Measurements from ENCODE around the gene WDR72.
"Not testable (repeated sequence)": the region's sequence is repeated elsewhere in the genome, so short reads cannot be mapped to it uniquely, and the experiment has no call there.

Gene WDR72

GRCh38 chr15:53589520-53590057 lies 169.9 kb downstream of the WDR72 start:
- DNase-seq (ENCODE audit: low spot score), result no peak

DNA sequence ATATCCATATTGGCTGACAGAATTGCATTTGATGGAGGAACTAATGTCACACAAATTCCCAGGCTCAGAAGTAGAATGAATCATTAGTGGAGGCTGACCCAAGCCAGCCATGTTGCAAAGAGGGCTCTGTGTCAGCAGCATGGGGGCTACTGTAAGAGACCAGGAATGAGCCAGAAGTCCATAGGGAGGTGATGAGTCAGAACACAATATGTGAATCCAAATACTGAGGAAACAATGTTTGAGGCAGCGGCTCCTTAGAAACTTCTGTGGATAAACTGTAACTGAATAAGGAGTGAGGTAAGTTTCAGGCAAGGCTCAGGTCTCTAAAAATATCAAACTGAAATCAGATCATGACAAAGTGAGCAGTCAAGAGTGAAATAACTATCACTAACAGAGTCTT lies 170.7 kb downstream of the WDR72 start:
- DNase-seq (ENCODE audit: low spot score), result no peak

- DNase-seq (ENCODE audit: low spot score), result no peak
These were observed 172.7 kb downstream of the WDR72 start for GRCh38 chr15:53586799-53587198.

- no peak for DNase-seq (ENCODE audit: low spot score)
These were observed 177.9 kb downstream of the WDR72 start for GRCh38 chr15:53581513-53581912.

- DNase-seq (ENCODE audit: low spot score), result no peak
These were observed 179.1 kb downstream of the WDR72 start for GRCh38 chr15:53580366-53580765.

GRCh38 chr15:53576841-53577240 lies 182.6 kb downstream of the WDR72 start:
- DNase-seq (ENCODE audit: low spot score), result no peak

DNA sequence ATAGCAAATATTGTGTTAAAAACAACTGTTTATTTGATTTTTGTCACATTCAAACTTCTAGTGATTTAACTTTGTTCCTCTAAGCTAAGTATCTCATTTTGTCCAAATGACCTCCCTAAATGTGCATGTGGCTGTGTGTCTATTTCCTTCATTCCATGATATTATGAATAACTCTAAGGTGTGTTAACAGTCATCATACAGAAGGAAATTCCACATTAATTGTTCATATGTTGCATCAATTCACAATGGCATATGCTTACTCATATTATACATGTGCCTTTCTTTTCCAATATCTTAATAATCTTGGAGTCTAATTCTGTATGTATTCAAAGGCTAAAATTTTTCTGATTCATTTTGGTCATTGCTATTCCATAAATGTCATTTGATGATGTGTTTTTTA lies 186.4 kb downstream of the WDR72 start:
- no peak for DNase-seq (ENCODE audit: low spot score)

- no peak for DNase-seq (ENCODE audit: low spot score)
These were observed 189.5 kb downstream of the WDR72 start for GRCh38 chr15:53569751-53570480.

GRCh38 chr15:53566912-53567311 lies 192.6 kb downstream of the WDR72 start:
- DNase-seq (ENCODE audit: low spot score), result no peak

DNA sequence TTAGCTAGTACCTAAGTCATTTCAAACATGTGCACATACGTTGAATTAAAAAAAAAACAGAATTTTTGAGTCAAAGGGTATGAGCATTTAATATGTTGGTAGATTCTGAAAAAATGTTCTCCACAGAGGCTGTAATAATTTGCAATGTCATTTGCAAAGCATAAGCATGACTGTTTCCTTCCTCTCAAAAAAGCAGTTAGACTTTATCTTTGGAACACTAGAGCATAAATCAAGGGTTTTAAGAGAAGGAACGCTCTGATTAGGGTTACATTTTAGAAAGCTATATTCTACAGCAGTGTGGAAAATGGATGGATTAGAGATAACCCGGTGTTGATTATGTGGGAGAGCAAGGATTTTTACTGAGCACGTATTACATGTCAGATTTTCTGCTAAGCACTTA lies 193.7 kb downstream of the WDR72 start:
- DNase-seq (ENCODE audit: low spot score), result no peak

- no peak for DNase-seq (ENCODE audit: low spot score)
These were observed 194.8 kb downstream of the WDR72 start for GRCh38 chr15:53564647-53565046.

GRCh38 chr15:53563627-53564026 lies 195.8 kb downstream of the WDR72 start:
- DNase-seq (ENCODE audit: low spot score), result no peak

GRCh38 chr15:53559364-53560277 lies 199.8 kb downstream of the WDR72 start:
- DNase-seq (ENCODE audit: low spot score), result no peak

DNA sequence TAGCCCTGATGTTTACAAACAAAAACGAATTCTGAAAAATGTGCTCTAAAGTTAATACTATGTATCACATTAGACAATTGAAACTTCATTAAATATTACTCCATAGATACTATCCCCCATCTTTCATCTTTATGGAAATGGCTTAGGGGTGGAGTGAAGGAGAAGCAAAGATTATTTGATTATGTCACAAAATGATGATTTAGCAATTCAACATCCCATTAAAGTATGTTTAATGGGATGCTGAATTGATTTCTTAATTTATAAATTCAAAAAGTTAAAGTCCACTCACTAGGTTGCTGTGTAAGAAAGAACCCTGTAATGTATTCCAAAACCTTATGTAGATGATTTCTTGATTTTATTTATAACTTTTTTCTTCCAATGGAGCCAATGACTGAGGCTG lies 201.1 kb downstream of the WDR72 start:
- DNase-seq (ENCODE audit: low spot score), result no peak

GRCh38 chr15:53555226-53555625 lies 204.2 kb downstream of the WDR72 start:
- DNase-seq (ENCODE audit: low spot score), result no peak

GRCh38 chr15:53549697-53550305 lies 209.7 kb downstream of the WDR72 start:
- no peak for DNase-seq (ENCODE audit: low spot score)

GRCh38 chr15:53548236-53548635 lies 211.2 kb downstream of the WDR72 start:
- no peak for DNase-seq (ENCODE audit: low spot score)

DNA sequence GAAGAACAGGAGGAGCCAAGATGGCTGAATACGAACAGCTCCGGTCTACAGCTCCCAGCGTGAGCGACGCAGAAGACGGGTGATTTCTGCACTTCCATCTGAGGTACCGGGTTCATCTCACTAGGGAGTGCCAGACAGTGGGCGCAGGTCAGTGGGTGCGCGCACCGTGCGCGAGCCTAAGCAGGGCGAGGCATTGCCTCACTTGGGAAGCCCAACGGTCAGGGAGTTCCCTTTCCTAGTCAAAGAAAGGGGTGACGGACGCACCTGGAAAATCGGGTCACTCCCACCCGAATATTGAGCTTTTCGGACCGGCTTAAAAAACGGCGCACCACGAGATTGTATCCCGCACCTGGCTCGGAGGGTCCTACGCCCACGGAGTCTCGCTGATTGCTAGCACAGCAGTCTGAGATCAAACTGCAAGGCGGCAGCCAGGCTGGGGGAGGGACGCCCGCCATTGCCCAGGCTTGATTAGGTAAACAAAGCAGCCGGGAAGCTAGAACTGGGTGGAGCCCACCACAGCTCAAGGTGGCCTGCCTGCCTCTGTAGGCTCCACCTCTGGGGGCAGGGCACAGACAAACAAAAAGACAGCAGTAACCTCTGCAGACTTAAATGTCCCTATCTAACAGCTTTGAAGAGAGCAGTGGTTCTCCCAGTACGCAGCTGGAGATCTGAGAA lies 218.7 kb downstream of the WDR72 start:
- not testable (repeated sequence) for DNase-seq (ENCODE audit: low spot score)

- DNase-seq (ENCODE audit: low spot score), result no peak
These were observed 219.6 kb downstream of the WDR72 start for GRCh38 chr15:53539878-53540277.

- no peak for DNase-seq (ENCODE audit: low spot score)
These were observed 222.9 kb downstream of the WDR72 start for GRCh38 chr15:53536479-53537120.

DNA sequence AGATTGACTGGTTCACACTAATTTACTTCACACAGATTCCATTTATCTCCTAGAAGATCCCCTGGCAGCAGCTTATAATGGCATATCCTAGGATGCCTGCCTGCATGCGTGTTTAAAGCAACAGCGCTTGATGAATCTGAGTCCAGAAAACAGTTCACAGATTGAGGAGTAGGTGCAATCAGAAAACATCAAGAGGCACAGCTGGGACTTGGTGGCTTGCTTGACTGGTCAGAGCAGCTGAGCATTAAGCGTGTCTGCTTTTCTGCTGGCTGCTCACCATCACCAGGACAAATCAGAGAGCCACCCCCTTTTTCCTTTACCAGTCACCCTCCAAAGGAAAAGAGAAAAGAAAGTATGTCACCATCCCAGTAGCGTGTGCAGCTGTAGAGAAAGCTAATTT lies 223.6 kb downstream of the WDR72 start:
- no peak for DNase-seq (ENCODE audit: low spot score)
